Measurements from ENCODE around the gene DCAF5.

GRCh38 chr14:69044296-69044695, 108.6 kb downstream of the DCAF5 start:
- TF ChIP-seq POLR2A (IDR thresholded peaks at IDR 0.05; ENCODE audit: low read length) (no peak), GATA1 (IDR thresholded peaks at IDR 0.05; ENCODE audit: low read depth, low read length) (no peak)
